Stimulated activated CD4-positive, alpha-beta T cell treated with anti-CD3 and anti-CD28 coated beads, TNF-alpha, amount 100 ng/mL, for 24 hours (primary cell): ENCODE results near the gene GEN1.

Source experiments
- DNase-seq, 3 experiments: peaks; one replicate each; pipeline ENCODE4 v3.0.0-alpha.2; 2020; ENCODE audit warnings: low read depth in 3 of 3

GEN1 gene

GRCh38 chr2:17753803-17754663, at the start of gene GEN1, which contains the start of gene SMC6:
Gene GEN1, plus strand, starts transcription at chr2:17754138. Its CDS starts 5,806 bp downstream, at chr2:17759944.
Gene SMC6, minus strand, starts transcription at chr2:17753810. Its CDS starts 7,864 bp downstream, at chr2:17745946.
- DNase-seq, result peak; percentile 81 to 89 (median 83)

- no peak for DNase-seq
Observed at GRCh38 chr2:17706845-17707244, 47.1 kb upstream of the GEN1 start.

GRCh38 chr2:17708501-17708900, 45.4 kb upstream of the GEN1 start:
- no peak for DNase-seq

GRCh38 chr2:17709897-17710296, 44.0 kb upstream of the GEN1 start:
- DNase-seq, result no peak

- DNase-seq, result no peak
Observed at GRCh38 chr2:17710547-17711248, 43.2 kb upstream of the GEN1 start.

GRCh38 chr2:17713291-17713690, 40.6 kb upstream of the GEN1 start:
- DNase-seq, result no peak

GRCh38 chr2:17717666-17718065, 36.3 kb upstream of the GEN1 start:
- no peak for DNase-seq

GRCh38 chr2:17718689-17719088, 35.2 kb upstream of the GEN1 start:
- no peak for DNase-seq

- no peak for DNase-seq
Observed at GRCh38 chr2:17719562-17720371, 34.2 kb upstream of the GEN1 start.

GRCh38 chr2:17728210-17728609, 25.7 kb upstream of the GEN1 start:
- DNase-seq, result no peak

- no peak for DNase-seq
Observed at GRCh38 chr2:17729880-17730279, 24.1 kb upstream of the GEN1 start.

GRCh38 chr2:17733599-17733998, 20.3 kb upstream of the GEN1 start:
- DNase-seq, result no peak

- DNase-seq, result no peak
Observed at GRCh38 chr2:17735864-17736263, 18.1 kb upstream of the GEN1 start.

GRCh38 chr2:17736989-17737388, 16.9 kb upstream of the GEN1 start:
- no peak for DNase-seq

- DNase-seq, result no peak
Observed at GRCh38 chr2:17740203-17740602, 13.7 kb upstream of the GEN1 start.

GRCh38 chr2:17747684-17748452, 6.1 kb upstream of the GEN1 start:
- no peak for DNase-seq

- DNase-seq, result no peak
Observed at GRCh38 chr2:17748745-17749144, 5.2 kb upstream of the GEN1 start.

GRCh38 chr2:17749753-17750438, 4.0 kb upstream of the GEN1 start:
- DNase-seq, result no peak

GRCh38 chr2:17752246-17752645, 1.7 kb upstream of the GEN1 start:
- no peak for DNase-seq

GRCh38 chr2:17752892-17753802, 791 bp upstream of the GEN1 start:
- DNase-seq, result peak; percentile 3 to 30 (median 9)
